Adrenal gland (tissue), 5 donors: Measurements from ENCODE around the gene RNF31.

Experiments used
- CTCF ChIP-seq, 6 experiments: fragments of 450-650 bp in 4 of 6; fragments of 200-600 bp in 2 of 6; sonication (generic) in 1 of 6; IDR thresholded peaks; 1 replicate in 5 of 6; 2 replicates in 1 of 6; pipeline versions ENCODE4 v1.5.1 to v1.8.0; 2016 to 2021; ENCODE audit warnings: antibody characterized with exemption in 6 of 6, mild to moderate bottlenecking in 2 of 6, moderate library complexity in 1 of 6
- POLR2A ChIP-seq, 2 donors: fragments of 450-650 bp; IDR thresholded peaks; one replicate each; pipeline ENCODE4 v1.6.1; 2017; ENCODE audit warnings: antibody characterized with exemption in 2 of 2, mild to moderate bottlenecking in 2 of 2, moderate library complexity in 1 of 2
- donor health status: DM: no; HTN: no; CAD: no.

DNA sequence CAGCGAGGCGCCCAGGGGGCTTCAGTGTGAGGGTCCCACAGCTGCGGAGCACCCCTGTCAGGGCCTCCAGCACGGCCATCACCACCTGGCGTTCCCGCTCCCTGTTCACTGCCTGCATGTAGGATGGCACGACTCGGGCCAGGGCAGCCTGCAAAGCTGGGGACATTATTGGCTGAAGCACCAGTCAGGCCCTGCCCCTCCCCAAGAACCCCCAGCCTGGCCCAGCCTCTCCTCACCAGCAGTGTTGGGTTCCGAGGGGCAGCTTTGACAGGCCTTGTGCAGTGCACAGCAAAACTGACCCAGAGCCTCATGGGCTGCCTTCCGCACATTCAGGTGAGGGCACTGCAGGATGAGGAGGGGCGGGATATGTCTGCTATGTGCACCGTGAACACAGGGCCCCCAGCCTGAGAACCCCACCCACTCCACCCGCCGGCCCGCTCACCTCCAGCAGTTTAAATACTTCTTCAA is 35.8 kb downstream of the RNF31 start:
- TF ChIP-seq POLR2A (IDR thresholded peaks at IDR 0.05) = no peak
- no peak for TF ChIP-seq CTCF (IDR thresholded peaks at IDR 0.05)
